Keratinocyte (primary cell): ENCODE data around the gene HRK. TPM values are rescaled to one million over a fixed set of nuclear protein-coding genes. Genes with fewer than 3 reads are reported as not detected.

Experiments
- DNase-seq: peaks from one replicate; pipeline ENCODE4 v3.0.0-alpha.2; 2011; ENCODE audit warnings: low read depth, missing footprints, low spot score
- FAIRE-seq: peaks from 2 replicates; lab custom pipeline; 2011; peaks lifted over from hg19 to GRCh38; lab: Jason Lieb, UNC
- H2AFZ ChIP-seq: 2 replicates; pipeline ENCODE4 v1.6.0; 2012; ENCODE audit warnings: low read length, control low read depth, inconsistent platforms; ENCODE audit not compliant: control insufficient read depth
- H3K27ac ChIP-seq: 2 replicates; pipeline ENCODE4 v1.5.1; 2011; ENCODE audit warnings: low read length; ENCODE audit not compliant: control insufficient read depth, insufficient read depth
- H3K27me3 ChIP-seq: 3 replicates; pipeline ENCODE4 v1.6.0; 2011; ENCODE audit warnings: low read length; ENCODE audit not compliant: control insufficient read depth, insufficient read depth; ENCODE audit errors: extremely low read depth
- H3K36me3 ChIP-seq, 2 experiments: 2 replicates in 1 of 2; 3 replicates in 1 of 2; pipeline ENCODE4 v1.5.1; 2011; ENCODE audit warnings: low read length in 2 of 2, mild to moderate bottlenecking in 1 of 2; ENCODE audit not compliant: control insufficient read depth in 2 of 2, insufficient read depth in 2 of 2; ENCODE audit errors: extremely low read depth in 1 of 2
- H3K4me1 ChIP-seq: 3 replicates; pipeline ENCODE4 v1.5.1; 2011; ENCODE audit warnings: low read length; ENCODE audit not compliant: control insufficient read depth, insufficient read depth; ENCODE audit errors: extremely low read depth
- H3K4me2 ChIP-seq: 3 replicates; pipeline ENCODE4 v1.6.0; 2011; ENCODE audit warnings: low read depth, low read length; ENCODE audit not compliant: control insufficient read depth, insufficient read depth; ENCODE audit errors: extremely low read depth
- H3K4me3 ChIP-seq, 3 experiments: fragments of 200-600 bp in 1 of 3; sonication (generic) in 1 of 3; 2 replicates in 2 of 3; 3 replicates in 1 of 3; pipeline ENCODE4 v1.5.1; 2011 to 2016; ENCODE audit warnings: low read length in 3 of 3, mild to moderate bottlenecking in 3 of 3, control low read depth in 2 of 3, inconsistent platforms in 1 of 3, low read depth in 1 of 3, mixed read lengths in 1 of 3, mixed run types in 1 of 3, moderate library complexity in 1 of 3; ENCODE audit not compliant: control insufficient read depth in 2 of 3, insufficient read depth in 2 of 3; ENCODE audit errors: extremely low read depth in 1 of 3
- H3K79me2 ChIP-seq: 2 replicates; pipeline ENCODE4 v1.6.0; 2012; ENCODE audit warnings: low read length; ENCODE audit not compliant: control insufficient read depth, insufficient read depth
- H3K9ac ChIP-seq: 3 replicates; pipeline ENCODE4 v1.6.0; 2011; ENCODE audit warnings: low read length; ENCODE audit not compliant: control insufficient read depth, insufficient read depth; ENCODE audit errors: extremely low read depth
- H3K9me1 ChIP-seq: 3 replicates; pipeline ENCODE4 v1.6.0; 2011; ENCODE audit warnings: low read length; ENCODE audit not compliant: control insufficient read depth, insufficient read depth; ENCODE audit errors: extremely low read depth
- H3K9me3 ChIP-seq: 2 replicates; pipeline ENCODE4 v1.5.1; 2012; ENCODE audit warnings: low read depth, low read length; ENCODE audit not compliant: control insufficient read depth
- H4K20me1 ChIP-seq: 3 replicates; pipeline ENCODE4 v1.6.0; 2011; ENCODE audit warnings: low read length; ENCODE audit not compliant: control insufficient read depth, insufficient read depth; ENCODE audit errors: extremely low read depth
- CTCF ChIP-seq, 3 experiments: IDR thresholded peaks in 1 of 3; conservative IDR thresholded peaks in 1 of 3; optimal IDR thresholded peaks in 1 of 3; 2 replicates in 2 of 3; 3 replicates in 1 of 3; pipeline versions ENCODE3 to v1.5.1; 2011; ENCODE audit warnings: low read length in 3 of 3, mild to moderate bottlenecking in 3 of 3, moderate library complexity in 2 of 3, control low read depth in 1 of 3, inconsistent platforms in 1 of 3; ENCODE audit not compliant: insufficient read depth in 2 of 3; ENCODE audit errors: extremely low read depth in 1 of 3
- EZH2 ChIP-seq: IDR thresholded peaks from one replicate; pipeline ENCODE4 v1.6.1; 2012; ENCODE audit warnings: inconsistent platforms, mild to moderate bottlenecking, low read length, moderate library complexity
- dilution Hi-C: fragments of 300-500 bp; cut with MboI; formaldehyde crosslinking; loops from one replicate; pipeline ENCODE4 v1.7.0; 2020; ENCODE audit warnings: low sequenced_read_pairs; ENCODE audit not compliant: extremely low pct_ligation_motif_present
- polyA plus RNA-seq, 5 experiments: library from polyadenylated mRNA; depleted of rRNA in 3 of 5; stranded (reverse) in 3 of 5; stranded (forward) in 1 of 5; unstranded in 1 of 5; fragments of >200 nt; gene quantifications; 1 replicate in 1 of 5; 2 replicates in 3 of 5; 3 replicates in 1 of 5; pipeline versions ENCODE4 v1.2.1 to v1.2.3, GENCODE V29; 2011 to 2012; ENCODE audit warnings: missing spikeins in 2 of 5, low read depth in 1 of 5, low replicate concordance in 1 of 5

Gene HRK
- polyA plus RNA-seq, 1 donor (not counting 4 experiments of a cell fraction or from before 2014, with no cell fraction given) = 0.01 TPM

DNA sequence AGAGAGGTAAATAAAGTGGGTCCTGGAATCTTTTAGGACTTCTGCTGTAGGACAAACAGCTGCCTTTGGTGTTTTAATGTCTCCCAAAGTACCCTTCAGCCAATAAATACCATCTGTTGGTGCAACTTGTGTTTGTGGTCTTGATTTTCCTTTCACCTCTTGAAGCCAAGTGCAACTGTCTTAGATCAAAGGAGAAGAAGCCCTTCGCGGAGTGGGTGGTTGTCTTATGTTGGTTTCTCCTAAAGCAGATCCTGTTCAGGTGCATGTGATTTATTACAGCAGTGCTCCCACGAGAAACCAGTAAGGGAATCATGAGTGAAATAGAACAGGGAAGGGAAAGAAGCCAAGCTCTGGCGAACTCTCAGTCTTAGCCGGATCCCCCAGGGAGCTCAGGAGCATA is 27.7 kb downstream of the HRK start:
- H2AFZ ChIP-seq = no peak overlapping the region
- H4K20me1 ChIP-seq = no peaks in the 10 kb centered on the region
- no peak for TF ChIP-seq EZH2
- no peak overlapping the region for H3K4me3 ChIP-seq
- no peaks in the 10 kb centered on the region for H3K4me1 ChIP-seq
- FAIRE-seq = no peak
- H3K9me3 ChIP-seq = no peaks in the 10 kb centered on the region
- H3K9ac ChIP-seq = no peak overlapping the region
- peaks cover 4% of the 10 kb centered on the region for H3K27me3 ChIP-seq
- no peak overlapping the region for H3K4me2 ChIP-seq
- H3K27ac ChIP-seq = no peak overlapping the region
- no peaks in the 10 kb centered on the region for H3K36me3 ChIP-seq
- no peaks in the 10 kb centered on the region for H3K9me1 ChIP-seq
- no peaks in the 10 kb centered on the region for H3K79me2 ChIP-seq
- no peak for DNase-seq
- dilution Hi-C loops = no loop called here

DNA sequence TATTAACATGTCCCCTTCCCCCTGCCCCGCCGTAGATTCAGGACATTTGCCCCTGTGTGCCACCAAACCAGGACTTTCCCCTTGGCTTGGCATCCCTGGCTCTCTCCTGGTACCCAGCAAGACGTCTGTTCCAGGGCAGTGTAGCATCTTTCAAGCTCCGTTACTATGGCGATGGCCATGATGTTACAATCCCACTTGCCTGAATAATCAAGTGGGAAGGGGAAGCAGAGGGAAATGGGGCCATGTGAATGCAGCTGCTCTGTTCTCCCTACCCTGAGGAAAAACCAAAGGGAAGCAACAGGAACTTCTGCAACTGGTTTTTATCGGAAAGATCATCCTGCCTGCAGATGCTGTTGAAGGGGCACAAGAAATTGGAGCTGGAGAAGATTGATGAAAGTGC is 28.9 kb downstream of the HRK start:
- FAIRE-seq = no peak
- Histone ChIP-seq H3K9ac (no peak overlapping the region), H3K9me1 (no peaks in the 10 kb centered on the region)

More for the DNA sequence above, 28.9 kb downstream of the HRK start:
- H3K4me2 ChIP-seq = no peak overlapping the region
- no peaks in the 10 kb centered on the region for H3K27me3 ChIP-seq
- H3K9me3 ChIP-seq = no peaks in the 10 kb centered on the region
- dilution Hi-C loops = no loop called here
- H3K4me3 ChIP-seq = no peak overlapping the region
- TF ChIP-seq CTCF (optimal IDR thresholded peaks at IDR 0.05 in 1 of 3, IDR thresholded peaks at IDR 0.05 in 1 of 3, conservative IDR thresholded peaks at IDR 0.05 in 1 of 3; ENCODE audit: extremely low read depth in 1 of 3, insufficient read depth in 2 of 3, low read length in 3 of 3) (no peak), EZH2 (no peak)
- DNase-seq = no peak
- H3K4me1 ChIP-seq = no peaks in the 10 kb centered on the region
- no peaks in the 10 kb centered on the region for H3K79me2 ChIP-seq
- H3K36me3 ChIP-seq = no peaks in the 10 kb centered on the region
- H4K20me1 ChIP-seq = no peaks in the 10 kb centered on the region
- no peak overlapping the region for H2AFZ ChIP-seq
- H3K27ac ChIP-seq = no peak overlapping the region
